Panc1 (cell line): ENCODE data around the gene PRKD3. TPM values are rescaled to one million over a fixed set of nuclear protein-coding genes. Genes with fewer than 3 reads are reported as not detected.
A peak's percentile ranks its signal among the peaks of the same experiment; 100 is the strongest.

Experiments
- ATAC-seq: fragments of 200-7000 bp; cut with Tn5 transposase; 2 replicates; pipeline ENCODE4 v1.9.1; 2020; ENCODE audit warnings: mild to moderate bottlenecking, moderate library complexity
- BruUV-seq: library from RNA; stranded (reverse); fragments of 400-500 nt; replicated peaks from 2 replicates; lab custom pipeline; 2021; lab: Mats Ljungman, UMichigan
- CTCF ChIA-PET: fragments of 300-600 bp; sonication (Branson Sonifier 250); formaldehyde crosslinking; loops from one replicate; lab custom pipeline; 2022; ENCODE audit warnings: antibody characterized with exemption; lab: Charles Lee
- POLR2A ChIA-PET: fragments of 300-600 bp; sonication (Branson Sonifier 250); formaldehyde crosslinking; loops from one replicate; lab custom pipeline; 2022; ENCODE audit warnings: antibody characterized with exemption; lab: Charles Lee
- DNase-seq: peaks from one replicate; pipeline ENCODE4 v3.0.0-alpha.2; 2010; ENCODE audit warnings: low read depth, low spot score
- H3K27ac ChIP-seq: 2 replicates; pipeline ENCODE4 v1.5.1; 2011; ENCODE audit warnings: mild to moderate bottlenecking, low read length, inconsistent platforms
- H3K27me3 ChIP-seq: fragments of 200-500 bp; sonication (Bioruptor generic); 2 replicates; pipeline ENCODE4 v1.6.0; 2014; ENCODE audit warnings: low read length, inconsistent platforms; ENCODE audit not compliant: control insufficient read depth, insufficient read depth
- H3K36me3 ChIP-seq: fragments of 200-500 bp; sonication (Bioruptor generic); 2 replicates; pipeline ENCODE4 v1.5.1; 2014; ENCODE audit warnings: inconsistent platforms, mild to moderate bottlenecking, low read length, moderate library complexity; ENCODE audit not compliant: control insufficient read depth, insufficient read depth
- H3K4me1 ChIP-seq: 2 replicates; pipeline ENCODE4 v1.5.1; 2011; ENCODE audit warnings: inconsistent platforms, mild to moderate bottlenecking, low read length, moderate library complexity; ENCODE audit not compliant: control insufficient read depth, insufficient read depth
- H3K4me3 ChIP-seq, 2 experiments: 2 replicates each; pipeline ENCODE4 v1.5.1; 2011 to 2012; ENCODE audit warnings: low read depth in 2 of 2, low read length in 2 of 2, mild to moderate bottlenecking in 2 of 2, inconsistent platforms in 1 of 2, moderate library complexity in 1 of 2
- H3K9me3 ChIP-seq: fragments of 200-500 bp; sonication (Bioruptor generic); 2 replicates; pipeline ENCODE4 v1.5.1; 2014; ENCODE audit warnings: low read depth, mild to moderate bottlenecking, inconsistent platforms, low read length, moderate library complexity; ENCODE audit not compliant: control insufficient read depth, insufficient read depth
- POLR2AphosphoS5 ChIP-seq: IDR thresholded peaks from 2 replicates; pipeline ENCODE4 v1.6.1; 2012; ENCODE audit warnings: mild to moderate bottlenecking, low read depth, low read length, moderate library complexity
- SIN3A ChIP-seq: IDR thresholded peaks from 2 replicates; pipeline ENCODE4 v1.6.1; 2012; ENCODE audit warnings: low read depth, mild to moderate bottlenecking, low read length, moderate library complexity, borderline replicate concordance; ENCODE audit not compliant: insufficient read depth
- TCF7L2 ChIP-seq: IDR thresholded peaks from 2 replicates; pipeline ENCODE4 v1.6.1; 2011; ENCODE audit warnings: mild to moderate bottlenecking, low read depth, low read length, inconsistent platforms
- in situ Hi-C: cut with HindIII; loops from 2 replicates; pipeline ENCODE4 v1.10.0; 2016; ENCODE audit warnings: low sequenced_read_pairs, low pct_unique_long_range_greater_than_20kb
- intact Hi-C: fragments of 100-400 bp; cut with micrococcal nuclease; formaldehyde crosslinking; loops from one replicate; pipeline ENCODE4 v1.10.0; 2022; ENCODE audit not compliant: unreplicated experiment
- total RNA-seq: library from RNA; stranded (reverse); gene quantifications from one replicate; pipeline ENCODE4 v1.2.1, GENCODE V29; 2021; ENCODE audit not compliant: unreplicated experiment
- TF ChIP-seq, protein P1 (sequence below), 2 experiments: IDR thresholded peaks; 2 replicates each; pipeline ENCODE4 v1.6.1; 2011 to 2012; ENCODE audit warnings: low read depth in 2 of 2, control low read depth in 1 of 2, low read length in 1 of 2, mild to moderate bottlenecking in 1 of 2, moderate library complexity in 1 of 2; ENCODE audit not compliant: insufficient read depth in 1 of 2
- TF ChIP-seq, protein P2 (sequence below): fragments of 450-650 bp; IDR thresholded peaks from 2 replicates; pipeline ENCODE4 v1.5.1; 2017; ENCODE audit warnings: mild to moderate bottlenecking

The PRKD3 gene
- total RNA-seq, 1 experiment from 2014 or later = 21.8 TPM

DNA sequence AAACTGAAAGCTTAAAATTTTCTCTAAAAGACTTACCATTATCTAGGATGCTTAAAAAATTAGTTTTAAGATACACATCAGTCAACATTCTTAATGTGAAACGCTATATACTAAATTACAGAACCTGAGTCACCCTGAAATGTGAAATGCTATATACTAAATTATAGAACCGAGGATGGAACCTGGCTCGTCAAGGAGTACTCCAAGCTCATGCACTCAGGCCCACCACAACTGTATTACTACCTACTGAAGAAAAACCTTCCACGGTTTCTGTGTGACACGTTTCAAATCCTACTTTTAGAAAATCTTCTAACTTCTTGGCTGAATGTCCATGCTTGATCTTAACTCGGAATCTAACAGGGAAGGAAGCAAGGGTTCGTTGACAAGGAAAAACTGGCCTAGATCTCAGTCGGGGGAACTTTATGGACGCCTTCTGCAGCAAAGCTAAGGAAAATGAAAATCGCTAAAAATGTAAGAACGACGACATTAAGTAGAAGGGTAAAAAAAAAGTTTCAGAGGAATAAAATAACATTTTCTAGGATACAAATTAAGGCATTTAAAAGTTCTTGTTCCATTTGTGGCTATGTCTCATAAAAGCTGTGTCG is 1.4 kb downstream of the PRKD3 start:
- CTCF ChIA-PET = interaction anchor here (0.5 to 0.6 kb wide), 2 partner anchors 13 to 132 kb away, joined by 5 to 8 read pairs; no protein-coding TSS in a partner anchor
- Histone ChIP-seq H3K27ac (peak overlapping the region; percentile 87), H3K9me3 (no peaks in the 10 kb centered on the region), H3K36me3 (peaks cover 3% of the 10 kb centered on the region; the same call in 1 of the 2 replicates), H3K4me1 (peaks cover 20% of the 10 kb centered on the region), H3K27me3 (peaks cover 7% of the 10 kb centered on the region), H3K4me3 (peak overlapping the region; percentile 83 to 95)
- POLR2A ChIA-PET = no interaction called here
- DNase-seq (no peak), ATAC-seq (no peak)
- intact Hi-C loops (no loop called here), in situ Hi-C loops (no loop called here)
- TF ChIP-seq TCF7L2 = no peak
- TF ChIP-seq, protein P1, sequence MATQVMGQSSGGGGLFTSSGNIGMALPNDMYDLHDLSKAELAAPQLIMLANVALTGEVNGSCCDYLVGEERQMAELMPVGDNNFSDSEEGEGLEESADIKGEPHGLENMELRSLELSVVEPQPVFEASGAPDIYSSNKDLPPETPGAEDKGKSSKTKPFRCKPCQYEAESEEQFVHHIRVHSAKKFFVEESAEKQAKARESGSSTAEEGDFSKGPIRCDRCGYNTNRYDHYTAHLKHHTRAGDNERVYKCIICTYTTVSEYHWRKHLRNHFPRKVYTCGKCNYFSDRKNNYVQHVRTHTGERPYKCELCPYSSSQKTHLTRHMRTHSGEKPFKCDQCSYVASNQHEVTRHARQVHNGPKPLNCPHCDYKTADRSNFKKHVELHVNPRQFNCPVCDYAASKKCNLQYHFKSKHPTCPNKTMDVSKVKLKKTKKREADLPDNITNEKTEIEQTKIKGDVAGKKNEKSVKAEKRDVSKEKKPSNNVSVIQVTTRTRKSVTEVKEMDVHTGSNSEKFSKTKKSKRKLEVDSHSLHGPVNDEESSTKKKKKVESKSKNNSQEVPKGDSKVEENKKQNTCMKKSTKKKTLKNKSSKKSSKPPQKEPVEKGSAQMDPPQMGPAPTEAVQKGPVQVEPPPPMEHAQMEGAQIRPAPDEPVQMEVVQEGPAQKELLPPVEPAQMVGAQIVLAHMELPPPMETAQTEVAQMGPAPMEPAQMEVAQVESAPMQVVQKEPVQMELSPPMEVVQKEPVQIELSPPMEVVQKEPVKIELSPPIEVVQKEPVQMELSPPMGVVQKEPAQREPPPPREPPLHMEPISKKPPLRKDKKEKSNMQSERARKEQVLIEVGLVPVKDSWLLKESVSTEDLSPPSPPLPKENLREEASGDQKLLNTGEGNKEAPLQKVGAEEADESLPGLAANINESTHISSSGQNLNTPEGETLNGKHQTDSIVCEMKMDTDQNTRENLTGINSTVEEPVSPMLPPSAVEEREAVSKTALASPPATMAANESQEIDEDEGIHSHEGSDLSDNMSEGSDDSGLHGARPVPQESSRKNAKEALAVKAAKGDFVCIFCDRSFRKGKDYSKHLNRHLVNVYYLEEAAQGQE (IDR thresholded peaks at IDR 0.05; ENCODE audit: insufficient read depth in 1 of 2, low read depth in 2 of 2, low read length in 1 of 2) = no peak
- TF ChIP-seq POLR2AphosphoS5 = no peak
- TF ChIP-seq SIN3A = no peak
- TF ChIP-seq, protein P2, sequence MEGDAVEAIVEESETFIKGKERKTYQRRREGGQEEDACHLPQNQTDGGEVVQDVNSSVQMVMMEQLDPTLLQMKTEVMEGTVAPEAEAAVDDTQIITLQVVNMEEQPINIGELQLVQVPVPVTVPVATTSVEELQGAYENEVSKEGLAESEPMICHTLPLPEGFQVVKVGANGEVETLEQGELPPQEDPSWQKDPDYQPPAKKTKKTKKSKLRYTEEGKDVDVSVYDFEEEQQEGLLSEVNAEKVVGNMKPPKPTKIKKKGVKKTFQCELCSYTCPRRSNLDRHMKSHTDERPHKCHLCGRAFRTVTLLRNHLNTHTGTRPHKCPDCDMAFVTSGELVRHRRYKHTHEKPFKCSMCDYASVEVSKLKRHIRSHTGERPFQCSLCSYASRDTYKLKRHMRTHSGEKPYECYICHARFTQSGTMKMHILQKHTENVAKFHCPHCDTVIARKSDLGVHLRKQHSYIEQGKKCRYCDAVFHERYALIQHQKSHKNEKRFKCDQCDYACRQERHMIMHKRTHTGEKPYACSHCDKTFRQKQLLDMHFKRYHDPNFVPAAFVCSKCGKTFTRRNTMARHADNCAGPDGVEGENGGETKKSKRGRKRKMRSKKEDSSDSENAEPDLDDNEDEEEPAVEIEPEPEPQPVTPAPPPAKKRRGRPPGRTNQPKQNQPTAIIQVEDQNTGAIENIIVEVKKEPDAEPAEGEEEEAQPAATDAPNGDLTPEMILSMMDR = no peak
- TSS peak; percentile 66 for BruUV-seq

DNA sequence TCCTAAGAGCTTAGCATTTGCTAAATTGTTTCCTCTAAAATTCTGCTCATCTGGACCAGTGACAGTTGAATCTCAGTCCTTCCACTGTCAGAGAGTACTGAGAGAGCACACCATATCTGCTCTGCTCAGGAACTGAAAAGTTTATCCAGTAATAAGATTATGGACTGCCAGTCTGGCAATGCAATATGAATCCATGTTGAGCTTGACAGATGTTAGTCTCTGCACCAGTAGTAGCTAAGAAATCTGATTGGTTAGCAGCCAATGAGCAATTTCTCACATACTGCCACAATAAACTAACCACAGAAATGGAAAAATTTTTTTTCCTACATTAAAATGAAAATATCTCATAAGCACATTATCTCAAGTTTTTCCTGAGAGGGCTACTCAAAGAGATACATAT is 2.3 kb downstream of the PRKD3 start:
- BruUV-seq = no TSS peak
- ChIA-PET POLR2A (no interaction called here), CTCF (interaction anchor here (0.5 kb wide), 1 partner anchor 73 kb away, joined by 3 read pairs; no protein-coding TSS in a partner anchor)
- Histone ChIP-seq H3K27me3 (peaks cover 7% of the 10 kb centered on the region), H3K27ac (no peak overlapping the region), H3K9me3 (no peaks in the 10 kb centered on the region), H3K4me3 (no peak overlapping the region), H3K4me1 (peaks cover 20% of the 10 kb centered on the region), H3K36me3 (peaks cover 3% of the 10 kb centered on the region; the same call in 1 of the 2 replicates)
- no peak for ATAC-seq
- no peak for DNase-seq
- in situ Hi-C loops (no loop called here), intact Hi-C loops (no loop called here)
- TF ChIP-seq POLR2AphosphoS5 = no peak

DNA sequence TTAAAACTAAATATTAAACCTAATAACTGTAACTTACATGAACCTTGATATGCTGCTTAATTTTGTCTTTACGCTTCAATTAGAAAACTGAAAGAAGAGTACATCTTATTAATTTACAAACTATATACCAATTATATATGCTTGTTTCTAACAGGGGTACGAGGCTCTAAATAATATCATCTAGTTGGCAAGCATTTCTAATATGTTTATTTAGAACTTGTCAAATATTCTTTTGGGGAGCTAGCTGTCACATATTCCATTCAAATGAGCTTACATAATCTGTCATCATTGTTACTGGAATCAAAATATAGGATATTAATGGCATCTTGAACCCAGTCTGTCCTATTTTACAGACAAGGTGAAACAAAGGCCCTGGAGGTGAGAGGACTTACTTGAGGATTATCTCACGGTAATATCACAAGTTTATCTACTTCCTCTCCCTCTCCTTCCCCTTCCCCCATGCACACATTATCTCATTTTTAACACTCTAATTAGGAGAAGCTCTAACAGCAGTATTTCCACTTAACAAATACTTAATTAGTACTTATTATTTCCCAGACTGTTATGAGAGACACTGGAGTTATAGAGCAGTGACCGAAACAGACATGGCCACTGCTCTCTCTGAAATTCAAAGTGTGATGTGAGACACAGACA is 3.5 kb downstream of the PRKD3 start:
- intact Hi-C loops (no loop called here), in situ Hi-C loops (no loop called here)
- TF ChIP-seq POLR2AphosphoS5 = no peak
- no peak for TF ChIP-seq TCF7L2
- TF ChIP-seq, protein P2 = no peak
- TF ChIP-seq, protein P1 (IDR thresholded peaks at IDR 0.05; ENCODE audit: insufficient read depth in 1 of 2, low read depth in 2 of 2, low read length in 1 of 2) = no peak
- TF ChIP-seq SIN3A = no peak
- Histone ChIP-seq H3K27me3 (peaks cover 5% of the 10 kb centered on the region), H3K4me1 (peaks cover 18% of the 10 kb centered on the region), H3K27ac (no peak overlapping the region), H3K9me3 (no peaks in the 10 kb centered on the region), H3K36me3 (peaks cover 3% of the 10 kb centered on the region; the same call in 1 of the 2 replicates), H3K4me3 (no peak overlapping the region)
- no TSS peak for BruUV-seq
- ChIA-PET POLR2A (no interaction called here), CTCF (interaction anchor here (0.6 kb wide), 1 partner anchor 521 kb away, joined by 6 read pairs; no protein-coding TSS in a partner anchor)
- no peak for DNase-seq
- no peak for ATAC-seq
